GM12801 (cell line): ENCODE data around the gene S1PR1.

Source experiments
- TF ChIP-seq, protein P1 (sequence below): IDR thresholded peaks from one replicate; pipeline ENCODE4 v1.5.1; 2011; ENCODE audit warnings: control low read depth; ENCODE audit not compliant: insufficient read length; ENCODE audit errors: extremely low read depth

The S1PR1 gene

GRCh38 chr1:101265684-101266083 is 28.9 kb downstream of the S1PR1 start:
- TF ChIP-seq, protein P1, sequence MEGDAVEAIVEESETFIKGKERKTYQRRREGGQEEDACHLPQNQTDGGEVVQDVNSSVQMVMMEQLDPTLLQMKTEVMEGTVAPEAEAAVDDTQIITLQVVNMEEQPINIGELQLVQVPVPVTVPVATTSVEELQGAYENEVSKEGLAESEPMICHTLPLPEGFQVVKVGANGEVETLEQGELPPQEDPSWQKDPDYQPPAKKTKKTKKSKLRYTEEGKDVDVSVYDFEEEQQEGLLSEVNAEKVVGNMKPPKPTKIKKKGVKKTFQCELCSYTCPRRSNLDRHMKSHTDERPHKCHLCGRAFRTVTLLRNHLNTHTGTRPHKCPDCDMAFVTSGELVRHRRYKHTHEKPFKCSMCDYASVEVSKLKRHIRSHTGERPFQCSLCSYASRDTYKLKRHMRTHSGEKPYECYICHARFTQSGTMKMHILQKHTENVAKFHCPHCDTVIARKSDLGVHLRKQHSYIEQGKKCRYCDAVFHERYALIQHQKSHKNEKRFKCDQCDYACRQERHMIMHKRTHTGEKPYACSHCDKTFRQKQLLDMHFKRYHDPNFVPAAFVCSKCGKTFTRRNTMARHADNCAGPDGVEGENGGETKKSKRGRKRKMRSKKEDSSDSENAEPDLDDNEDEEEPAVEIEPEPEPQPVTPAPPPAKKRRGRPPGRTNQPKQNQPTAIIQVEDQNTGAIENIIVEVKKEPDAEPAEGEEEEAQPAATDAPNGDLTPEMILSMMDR: no peak

GRCh38 chr1:101267082-101267481 is 30.3 kb downstream of the S1PR1 start:
- TF ChIP-seq, protein P1: no peak

DNA sequence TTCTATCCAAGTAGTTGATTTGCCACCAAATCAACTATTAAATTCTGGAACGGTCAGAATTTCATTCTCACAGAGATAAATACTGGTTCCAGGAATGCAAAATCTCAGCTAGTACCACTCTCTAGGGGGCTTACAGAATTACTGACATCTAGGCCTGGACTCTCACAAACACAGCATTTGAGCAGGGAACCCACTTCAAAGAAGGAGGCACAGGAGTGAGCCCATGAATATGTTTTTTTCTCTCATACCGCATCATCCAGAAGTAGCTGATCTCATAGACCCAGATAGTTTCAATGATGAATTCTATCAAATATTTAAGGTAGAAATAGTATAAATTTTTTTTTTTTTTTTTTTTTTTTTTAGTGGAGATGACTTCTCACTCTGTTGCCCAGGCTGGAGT is 32.1 kb downstream of the S1PR1 start:
- TF ChIP-seq, protein P1: no peak

DNA sequence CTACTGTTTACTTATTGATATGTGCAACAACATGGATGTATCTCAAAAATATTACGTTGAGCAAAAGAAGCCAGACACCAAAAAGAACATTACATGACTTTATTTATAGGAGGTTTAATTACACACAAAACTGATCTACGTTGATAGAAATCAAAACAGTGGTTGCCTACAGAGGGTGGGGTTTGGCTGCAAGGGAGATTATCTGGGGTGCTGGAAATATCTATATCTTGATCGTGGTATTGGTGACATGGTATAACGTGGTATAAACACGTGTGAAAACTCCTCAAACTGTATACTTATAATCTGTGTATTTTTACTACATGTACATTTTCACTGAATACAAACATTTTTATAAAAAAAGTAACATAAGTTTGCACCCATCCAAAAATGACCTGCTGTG is 38.9 kb downstream of the S1PR1 start:
- TF ChIP-seq, protein P1: no peak

DNA sequence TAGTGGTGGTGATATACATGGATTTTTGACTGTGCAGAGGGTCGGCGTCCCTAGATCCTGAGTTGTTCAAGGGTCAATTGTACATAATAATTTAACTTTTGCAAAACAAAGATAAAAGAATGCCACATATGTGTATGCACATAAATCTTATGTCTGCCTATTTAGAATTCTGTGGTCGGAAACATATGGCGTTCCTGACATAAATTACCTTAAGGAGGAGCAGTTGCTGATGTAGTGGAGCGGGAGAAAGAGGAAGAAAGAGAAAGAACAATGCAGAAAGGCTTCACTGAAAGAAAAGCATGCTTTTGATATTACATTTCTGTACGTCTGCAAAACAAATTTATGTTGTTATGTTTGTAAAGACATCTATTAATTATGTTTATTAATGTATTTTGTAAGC is 40.0 kb downstream of the S1PR1 start:
- TF ChIP-seq, protein P1: no peak

DNA sequence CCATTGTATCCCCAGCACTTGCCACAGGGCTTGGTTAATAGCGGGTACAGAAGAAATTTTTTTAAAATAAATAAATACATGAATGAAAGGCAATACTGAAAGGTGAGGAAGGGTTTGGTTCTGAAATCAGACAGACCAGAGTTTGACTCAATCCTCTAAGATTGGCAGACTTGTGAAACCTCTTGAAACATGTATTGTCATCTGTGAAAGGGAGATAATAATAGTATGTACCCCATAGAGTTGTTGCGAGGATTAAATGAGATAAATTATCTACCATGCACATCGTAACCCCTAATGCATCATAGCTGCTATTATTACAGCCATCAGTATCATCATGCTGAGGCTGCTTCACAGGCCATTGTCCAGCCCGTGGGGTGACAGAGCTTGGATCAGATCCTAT is 41.4 kb downstream of the S1PR1 start:
- TF ChIP-seq, protein P1: no peak

DNA sequence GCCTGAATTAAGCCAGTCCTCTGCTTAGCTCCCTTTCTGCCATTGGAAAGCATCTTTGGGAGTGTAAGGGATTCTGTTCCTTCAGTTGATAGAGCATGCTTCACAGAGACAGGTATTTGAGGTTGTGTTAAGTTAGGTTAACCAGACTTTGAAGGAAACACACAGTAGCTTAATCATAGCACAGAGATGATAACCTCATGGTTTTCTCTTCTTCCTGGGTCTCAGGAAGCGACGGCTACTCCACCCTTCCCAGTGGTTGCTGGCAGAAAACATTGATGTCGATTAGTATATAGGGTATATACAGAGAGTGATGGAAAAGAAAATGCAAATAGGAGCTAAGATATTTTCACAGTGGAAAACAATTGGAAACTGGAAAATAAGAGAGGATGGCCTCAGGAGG is 42.0 kb downstream of the S1PR1 start:
- TF ChIP-seq, protein P1: no peak

GRCh38 chr1:101280049-101280592 is 43.3 kb downstream of the S1PR1 start:
- TF ChIP-seq, protein P1: no peak
